HepG2 (cell line): ENCODE measurements around the gene STK32B. TPM values are rescaled to one million over a fixed set of nuclear protein-coding genes. Genes with fewer than 3 reads are reported as not detected.
A peak's percentile ranks its signal among the peaks of the same experiment; 100 is the strongest.

Source experiments
- ATAC-seq: fragments of 200-7000 bp; cut with Tn5 transposase; 3 replicates; pipeline ENCODE4 v1.9.1; 2020; ENCODE audit warnings: mild to moderate bottlenecking, moderate library complexity
- BruUV-seq: library from RNA; stranded (reverse); fragments of 400-500 nt; replicated peaks from 2 replicates; lab custom pipeline; 2021; lab: Mats Ljungman, UMichigan
- CTCF ChIA-PET: fragments of 300-600 bp; formaldehyde crosslinking; extraction: SDS; loops from one replicate; lab custom pipeline; 2021; ENCODE audit warnings: low total read pairs, inconsistent platforms, low intra/inter-chr PET ratio; lab: Yijun Ruan, JAX
- POLR2A ChIA-PET: fragments of 350-600 bp; sonication (Branson Sonifier 250); formaldehyde crosslinking; loops from one replicate; lab custom pipeline; 2020; ENCODE audit warnings: antibody characterized with exemption, inconsistent platforms; lab: Yijun Ruan, JAX
- DNase-seq: peaks from one replicate; pipeline ENCODE4 v3.0.0-alpha.2; 2015; ENCODE audit warnings: low spot score
- FAIRE-seq: peaks from 3 replicates; lab custom pipeline; 2011; peaks lifted over from hg19 to GRCh38; lab: Jason Lieb, UNC
- H2AFZ ChIP-seq: one replicate; pipeline ENCODE4 v1.6.1; 2011; ENCODE audit warnings: low read length, inconsistent platforms
- H3K27ac ChIP-seq: fragments of 300-600 bp; 3 replicates; pipeline ENCODE4 v1.8.0; 2011; ENCODE audit warnings: mixed run types, mild to moderate bottlenecking, mixed read lengths, low read length, inconsistent platforms; ENCODE audit not compliant: insufficient read depth; ENCODE audit errors: extremely low read length
- H3K27me3 ChIP-seq, 2 experiments: fragments of 200-600 bp in 1 of 2; 2 replicates in 1 of 2; 3 replicates in 1 of 2; pipeline versions ENCODE4 v1.6.0 to v1.8.0; 2011; ENCODE audit warnings: low read length in 2 of 2, mild to moderate bottlenecking in 2 of 2, moderate library complexity in 2 of 2, inconsistent platforms in 1 of 2; ENCODE audit not compliant: insufficient read depth in 2 of 2, control insufficient read depth in 1 of 2
- H3K36me3 ChIP-seq, 2 experiments: fragments of 200-600 bp in 1 of 2; replicated peaks in 1 of 2; 2 replicates in 1 of 2; 3 replicates in 1 of 2; pipeline versions ENCODE4 v1.5.1 to v1.8.0; 2011; ENCODE audit warnings: low read length in 2 of 2, inconsistent platforms in 1 of 2; ENCODE audit not compliant: insufficient read depth in 2 of 2, control insufficient read depth in 1 of 2
- H3K4me1 ChIP-seq: 2 replicates; pipeline ENCODE4 v1.5.1; 2012; ENCODE audit warnings: low read length, inconsistent platforms; ENCODE audit not compliant: insufficient read depth
- H3K4me2 ChIP-seq: 2 replicates; pipeline ENCODE4 v1.6.0; 2011; ENCODE audit warnings: low read depth, low read length, inconsistent platforms
- H3K4me3 ChIP-seq, 3 experiments: fragments of 200-600 bp in 1 of 3; sonication (generic), shearing (Covaris generic) in 1 of 3; replicated peaks in 1 of 3; 2 replicates each; pipeline ENCODE4 v1.5.1; 2011 to 2016; ENCODE audit warnings: low read length in 3 of 3, inconsistent platforms in 2 of 3, low read depth in 2 of 3, mild to moderate bottlenecking in 2 of 3, control low read depth in 1 of 3, mixed read lengths in 1 of 3; ENCODE audit not compliant: insufficient read depth in 1 of 3
- H3K79me2 ChIP-seq: one replicate; pipeline ENCODE4 v1.6.1; 2011; ENCODE audit warnings: low read length, inconsistent platforms; ENCODE audit not compliant: insufficient read depth
- H3K9ac ChIP-seq: 2 replicates; pipeline ENCODE4 v1.6.0; 2011; ENCODE audit warnings: mild to moderate bottlenecking, low read depth, low read length, inconsistent platforms; ENCODE audit not compliant: insufficient read depth
- H3K9me3 ChIP-seq: 2 replicates; pipeline ENCODE4 v1.5.1; 2012; ENCODE audit warnings: mild to moderate bottlenecking, low read length
- H4K20me1 ChIP-seq: 2 replicates; pipeline ENCODE4 v1.6.0; 2011; ENCODE audit warnings: inconsistent platforms, mild to moderate bottlenecking, low read length, moderate library complexity; ENCODE audit not compliant: insufficient read depth
- ATF2 ChIP-seq: sonication (generic); formaldehyde crosslinking; IDR thresholded peaks from 2 replicates; pipeline ENCODE4 v1.4.0; 2020; ENCODE audit warnings: missing genetic modification reagents
- CREB1 ChIP-seq, 2 experiments: fragments of 450-650 bp in 1 of 2; IDR thresholded peaks; 2 replicates each; pipeline ENCODE4 v1.6.1; 2016 to 2017; ENCODE audit warnings: control low read depth in 1 of 2, mild to moderate bottlenecking in 1 of 2, missing compliant biosample characterization in 1 of 2, missing genetic modification characterization in 1 of 2
- PRDM15 ChIP-seq: sonication (generic); formaldehyde crosslinking; IDR thresholded peaks from 2 replicates; pipeline ENCODE4 v1.4.0; 2020; ENCODE audit warnings: missing genetic modification reagents
- ZNF576 ChIP-seq: sonication (generic); formaldehyde crosslinking; IDR thresholded peaks from 2 replicates; pipeline ENCODE4 v1.4.0; 2020; ENCODE audit warnings: mild to moderate bottlenecking, missing genetic modification reagents
- WGBS: methylation state at CpG from one replicate; pipeline ENCODE4 v1.1.6; 2017; ENCODE audit warnings: low lambda C conversion rate; 5-methylcytosine and 5-hydroxymethylcytosine counted together
- in situ Hi-C: cut with HindIII; loops from 2 replicates; pipeline ENCODE4 v1.10.0; 2017; ENCODE audit warnings: low pct_unique_long_range_greater_than_20kb; ENCODE audit not compliant: extremely low pct_ligation_motif_present
- intact Hi-C: fragments of 100-400 bp; cut with micrococcal nuclease; formaldehyde crosslinking; loops from one replicate; pipeline ENCODE4 v1.10.0; 2022; ENCODE audit not compliant: unreplicated experiment
- polyA plus RNA-seq, 8 experiments: library from polyadenylated mRNA; depleted of rRNA in 3 of 8; stranded (reverse) in 7 of 8; unstranded in 1 of 8; fragments of >200 nt; fragmentation: Illumina TruSeq in 4 of 8; extraction: Trizol in 4 of 8; gene quantifications; 2 replicates each; pipeline versions ENCODE4 v1.2.1 to v1.2.3, GENCODE V29; 2011 to 2016; ENCODE audit warnings: low read depth in 4 of 8, missing spikeins in 1 of 8, mixed read lengths in 1 of 8; ENCODE audit not compliant: insufficient read depth in 1 of 8
- total RNA-seq, 5 experiments: library from RNA; depleted of rRNA; stranded (reverse); fragments of >200 nt; fragmentation: Illumina TruSeq; extraction: Trizol; gene quantifications; 2 replicates each; pipeline ENCODE4 v1.2.3, GENCODE V29; 2016; ENCODE audit warnings: low read depth in 1 of 5

Gene STK32B
- total and polyA plus RNA-seq, 2 of the 13 experiments (the other 11 are each of a cell fraction or from before 2014, with no cell fraction given), result not detected

GRCh38 chr4:5500165-5500564, 448.9 kb downstream of the STK32B start:
- FAIRE-seq, result no peak
- Histone ChIP-seq H3K9me3 (no peaks in the 10 kb centered on the region), H3K36me3 (no peaks in the 10 kb centered on the region), H3K27ac (no peak overlapping the region), H3K4me1 (no peaks in the 10 kb centered on the region), H3K79me2 (no peaks in the 10 kb centered on the region), H3K4me3 (no peak overlapping the region), H3K4me2 (no peak overlapping the region), H3K9ac (no peak overlapping the region), H2AFZ (no peak overlapping the region), H4K20me1 (no peaks in the 10 kb centered on the region), H3K27me3 (peaks cover 0 to 3% of the 10 kb centered on the region in 2 experiments; a peak in 1 of 5 replicates)
- intact Hi-C loops, result no loop called here
- no peak for ATAC-seq
- 2% methylated on average over 3 of the region's 3 CpGs for WGBS
- no peak for DNase-seq
- ChIA-PET POLR2A (no interaction called here), CTCF (no interaction called here)
- TF ChIP-seq CREB1 (IDR thresholded peaks at IDR 0.05) (peak; percentile 47; the same call in 1 of the 2 replicates), CREB1 (CRISPR knock-in tag; IDR thresholded peaks at IDR 0.05) (no peak), ZNF576 (CRISPR knock-in tag) (no peak), ATF2 (CRISPR knock-in tag) (no peak), PRDM15 (CRISPR knock-in tag) (no peak)
- BruUV-seq, result no TSS peak
- in situ Hi-C loops, result no loop called here
